Right lobe of liver (tissue), 4 donors: ENCODE data around the gene DDI2.

Source experiments
- POLR2A ChIP-seq: fragments of 450-650 bp; IDR thresholded peaks from one replicate; pipeline ENCODE4 v1.6.1; 2017; ENCODE audit warnings: antibody characterized with exemption, mild to moderate bottlenecking
- TF ChIP-seq, protein P1 (sequence below), 4 donors: fragments of 200-600 bp in 3 of 4; fragments of 450-650 bp in 1 of 4; IDR thresholded peaks; one replicate each; pipeline versions ENCODE4 v1.5.1 to v1.8.0; 2016 to 2022; ENCODE audit warnings: antibody characterized with exemption in 4 of 4, mild to moderate bottlenecking in 2 of 4
- donor health status: DM: no; HTN: no; CAD: no.
- donor health status: DM: no; HTN: no; CAD: no.
- donor health status: DM: no; HTN: yes; CAD: no.

DNA sequence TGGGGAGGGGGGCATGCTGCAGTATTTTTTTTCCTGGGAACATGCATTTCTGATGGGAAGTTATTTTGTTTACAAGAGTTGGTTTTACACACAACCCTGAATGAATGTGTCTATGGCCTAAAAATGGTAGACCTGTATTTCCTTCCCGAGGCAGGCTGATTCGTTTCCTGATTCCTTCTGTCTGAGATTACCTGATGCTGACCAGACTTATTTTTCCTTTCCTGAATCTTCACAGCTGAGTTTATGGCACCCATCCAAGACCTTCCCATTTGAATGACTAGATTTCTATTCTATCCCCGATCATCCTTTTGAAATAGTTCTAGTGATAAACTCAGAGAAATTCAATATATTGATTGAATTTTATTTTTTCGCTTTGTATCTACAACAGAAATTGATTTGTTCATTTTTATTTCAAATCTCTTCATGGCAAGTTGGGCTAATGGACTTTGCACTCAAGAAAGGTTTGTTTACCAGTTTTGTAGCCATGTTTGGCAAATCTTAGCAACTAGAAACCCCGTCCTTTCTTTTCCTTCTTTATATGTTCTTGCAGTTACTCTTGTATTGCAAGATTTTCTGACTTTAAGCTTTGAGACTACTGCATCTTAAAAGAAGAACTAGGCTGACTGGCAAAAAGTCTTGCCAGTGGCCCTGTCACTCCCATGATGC lies 51.0 kb downstream of the DDI2 start:
- no peak for TF ChIP-seq POLR2A
- TF ChIP-seq, protein P1, sequence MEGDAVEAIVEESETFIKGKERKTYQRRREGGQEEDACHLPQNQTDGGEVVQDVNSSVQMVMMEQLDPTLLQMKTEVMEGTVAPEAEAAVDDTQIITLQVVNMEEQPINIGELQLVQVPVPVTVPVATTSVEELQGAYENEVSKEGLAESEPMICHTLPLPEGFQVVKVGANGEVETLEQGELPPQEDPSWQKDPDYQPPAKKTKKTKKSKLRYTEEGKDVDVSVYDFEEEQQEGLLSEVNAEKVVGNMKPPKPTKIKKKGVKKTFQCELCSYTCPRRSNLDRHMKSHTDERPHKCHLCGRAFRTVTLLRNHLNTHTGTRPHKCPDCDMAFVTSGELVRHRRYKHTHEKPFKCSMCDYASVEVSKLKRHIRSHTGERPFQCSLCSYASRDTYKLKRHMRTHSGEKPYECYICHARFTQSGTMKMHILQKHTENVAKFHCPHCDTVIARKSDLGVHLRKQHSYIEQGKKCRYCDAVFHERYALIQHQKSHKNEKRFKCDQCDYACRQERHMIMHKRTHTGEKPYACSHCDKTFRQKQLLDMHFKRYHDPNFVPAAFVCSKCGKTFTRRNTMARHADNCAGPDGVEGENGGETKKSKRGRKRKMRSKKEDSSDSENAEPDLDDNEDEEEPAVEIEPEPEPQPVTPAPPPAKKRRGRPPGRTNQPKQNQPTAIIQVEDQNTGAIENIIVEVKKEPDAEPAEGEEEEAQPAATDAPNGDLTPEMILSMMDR (IDR thresholded peaks at IDR 0.05), result no peak
